DMS 273 (cell line): ENCODE results near the gene OLFML2A.
A peak's percentile ranks its signal among the peaks of the same experiment; 100 is the strongest.

Experiments
- DNase-seq: peaks from one replicate; lab custom pipeline; 2025; ENCODE audit not compliant: unreplicated experiment; lab: John Stamatoyannopoulos, UW

The OLFML2A gene

GRCh38 chr9:124794902-124795491 is 18.1 kb downstream of the OLFML2A start:
- no peak for DNase-seq

GRCh38 chr9:124795881-124796431 is 19.0 kb downstream of the OLFML2A start:
- no peak for DNase-seq

GRCh38 chr9:124797343-124798103 is 20.6 kb downstream of the OLFML2A start:
- DNase-seq = peak; percentile 70

- DNase-seq = no peak
Observed at GRCh38 chr9:124799274-124800006, 22.5 kb downstream of the OLFML2A start.

GRCh38 chr9:124800306-124801259 is 23.6 kb downstream of the OLFML2A start:
- DNase-seq = peak; percentile 71

GRCh38 chr9:124801356-124801755 is 24.4 kb downstream of the OLFML2A start:
- no peak for DNase-seq

GRCh38 chr9:124802426-124802825 is 25.5 kb downstream of the OLFML2A start:
- no peak for DNase-seq

- no peak for DNase-seq
Observed at GRCh38 chr9:124803911-124804310, 27.0 kb downstream of the OLFML2A start.

GRCh38 chr9:124805186-124805585 is 28.3 kb downstream of the OLFML2A start:
- no peak for DNase-seq

- DNase-seq = no peak
Observed at GRCh38 chr9:124808246-124808956, 31.5 kb downstream of the OLFML2A start.

- DNase-seq = no peak
Observed at GRCh38 chr9:124809211-124809610, 32.3 kb downstream of the OLFML2A start.

- no peak for DNase-seq
Observed at GRCh38 chr9:124809741-124810500, 33.0 kb downstream of the OLFML2A start.

GRCh38 chr9:124810663-124811355 is 33.9 kb downstream of the OLFML2A start:
- DNase-seq = no peak

- no peak for DNase-seq
Observed at GRCh38 chr9:124812441-124812876, 35.5 kb downstream of the OLFML2A start.

GRCh38 chr9:124813041-124813440 is 36.1 kb downstream of the OLFML2A start:
- no peak for DNase-seq

- no peak for DNase-seq
Observed at GRCh38 chr9:124813501-124814163, 36.7 kb downstream of the OLFML2A start.

GRCh38 chr9:124814164-124814535 is 37.2 kb downstream of the OLFML2A start:
- DNase-seq = no peak

- DNase-seq = no peak
Observed at GRCh38 chr9:124815601-124816000, 38.7 kb downstream of the OLFML2A start.
